HCT116 (cell line): ENCODE measurements around the gene SPAG6.

Experiments used
- ELF1 ChIP-seq: IDR thresholded peaks from 2 replicates; pipeline ENCODE4 v1.6.1; 2012; ENCODE audit warnings: low read depth, borderline replicate concordance
- EZH2 ChIP-seq: fragments of 200-600 bp; sonication (generic); IDR thresholded peaks from 2 replicates; pipeline ENCODE4 v1.6.1; 2017; ENCODE audit warnings: antibody characterized with exemption, mixed run types
- EZH2phosphoT487 ChIP-seq: fragments of 200-600 bp; IDR thresholded peaks from 2 replicates; pipeline ENCODE4 v1.6.1; 2018; ENCODE audit warnings: antibody characterized with exemption, borderline replicate concordance
- JUND ChIP-seq: IDR thresholded peaks from 2 replicates; pipeline ENCODE4 v1.6.1; 2012
- POLR2A ChIP-seq: IDR thresholded peaks from 2 replicates; pipeline ENCODE4 v1.7.0; 2011; ENCODE audit warnings: borderline replicate concordance; ENCODE audit not compliant: insufficient read depth, insufficient read length; ENCODE audit errors: extremely low read depth
- TCF7L2 ChIP-seq: IDR thresholded peaks from 2 replicates; pipeline ENCODE4 v1.7.0; 2011; ENCODE audit warnings: borderline replicate concordance, inconsistent platforms; ENCODE audit not compliant: insufficient read depth, insufficient read length; ENCODE audit errors: extremely low read depth
- ZFX ChIP-seq: fragments of 450-650 bp; IDR thresholded peaks from 2 replicates; pipeline ENCODE4 v1.6.1; 2017
- ZNF274 ChIP-seq: fragments of 200-500 bp; sonication (Bioruptor generic); IDR thresholded peaks from 2 replicates; pipeline ENCODE4 v1.6.1; 2014; ENCODE audit warnings: mild to moderate bottlenecking, low read depth, low read length, inconsistent platforms
- TF ChIP-seq, protein P1 (sequence below): IDR thresholded peaks from 2 replicates; pipeline ENCODE4 v1.6.1; 2012; ENCODE audit warnings: low read depth
- TF ChIP-seq, protein P2 (sequence below), 3 experiments: fragments of 200-600 bp in 1 of 3; sonication (generic) in 1 of 3; IDR thresholded peaks in 2 of 3; conservative IDR thresholded peaks in 1 of 3; 2 replicates each; pipeline ENCODE4 v1.5.1; 2012 to 2017; ENCODE audit warnings: low read depth in 2 of 3, low read length in 2 of 3, antibody characterized with exemption in 1 of 3, borderline replicate concordance in 1 of 3, control low read depth in 1 of 3, mild to moderate bottlenecking in 1 of 3, mixed read lengths in 1 of 3, mixed run types in 1 of 3, moderate library complexity in 1 of 3; ENCODE audit not compliant: insufficient read depth in 1 of 3

DNA sequence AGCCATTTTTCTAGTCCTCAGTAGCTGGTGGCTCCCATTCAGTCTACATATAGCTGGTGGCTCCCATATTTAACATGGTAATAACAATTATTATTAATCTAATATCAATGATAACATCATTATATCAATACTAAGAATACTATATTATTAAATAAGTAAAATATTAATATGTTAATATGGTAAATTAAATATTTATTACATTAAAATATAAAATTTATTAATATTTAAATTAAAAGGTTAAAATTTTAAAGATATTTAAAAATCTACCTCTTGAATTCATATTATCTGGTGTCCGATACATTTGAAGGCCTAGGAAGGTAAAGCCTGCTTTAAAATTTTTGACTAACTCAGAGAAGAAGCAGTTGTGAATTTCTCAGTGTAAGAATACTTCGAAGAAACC is 69.8 kb downstream of the SPAG6 start:
- TF ChIP-seq, protein P1, sequence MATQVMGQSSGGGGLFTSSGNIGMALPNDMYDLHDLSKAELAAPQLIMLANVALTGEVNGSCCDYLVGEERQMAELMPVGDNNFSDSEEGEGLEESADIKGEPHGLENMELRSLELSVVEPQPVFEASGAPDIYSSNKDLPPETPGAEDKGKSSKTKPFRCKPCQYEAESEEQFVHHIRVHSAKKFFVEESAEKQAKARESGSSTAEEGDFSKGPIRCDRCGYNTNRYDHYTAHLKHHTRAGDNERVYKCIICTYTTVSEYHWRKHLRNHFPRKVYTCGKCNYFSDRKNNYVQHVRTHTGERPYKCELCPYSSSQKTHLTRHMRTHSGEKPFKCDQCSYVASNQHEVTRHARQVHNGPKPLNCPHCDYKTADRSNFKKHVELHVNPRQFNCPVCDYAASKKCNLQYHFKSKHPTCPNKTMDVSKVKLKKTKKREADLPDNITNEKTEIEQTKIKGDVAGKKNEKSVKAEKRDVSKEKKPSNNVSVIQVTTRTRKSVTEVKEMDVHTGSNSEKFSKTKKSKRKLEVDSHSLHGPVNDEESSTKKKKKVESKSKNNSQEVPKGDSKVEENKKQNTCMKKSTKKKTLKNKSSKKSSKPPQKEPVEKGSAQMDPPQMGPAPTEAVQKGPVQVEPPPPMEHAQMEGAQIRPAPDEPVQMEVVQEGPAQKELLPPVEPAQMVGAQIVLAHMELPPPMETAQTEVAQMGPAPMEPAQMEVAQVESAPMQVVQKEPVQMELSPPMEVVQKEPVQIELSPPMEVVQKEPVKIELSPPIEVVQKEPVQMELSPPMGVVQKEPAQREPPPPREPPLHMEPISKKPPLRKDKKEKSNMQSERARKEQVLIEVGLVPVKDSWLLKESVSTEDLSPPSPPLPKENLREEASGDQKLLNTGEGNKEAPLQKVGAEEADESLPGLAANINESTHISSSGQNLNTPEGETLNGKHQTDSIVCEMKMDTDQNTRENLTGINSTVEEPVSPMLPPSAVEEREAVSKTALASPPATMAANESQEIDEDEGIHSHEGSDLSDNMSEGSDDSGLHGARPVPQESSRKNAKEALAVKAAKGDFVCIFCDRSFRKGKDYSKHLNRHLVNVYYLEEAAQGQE, result no peak
- TF ChIP-seq, protein P2, sequence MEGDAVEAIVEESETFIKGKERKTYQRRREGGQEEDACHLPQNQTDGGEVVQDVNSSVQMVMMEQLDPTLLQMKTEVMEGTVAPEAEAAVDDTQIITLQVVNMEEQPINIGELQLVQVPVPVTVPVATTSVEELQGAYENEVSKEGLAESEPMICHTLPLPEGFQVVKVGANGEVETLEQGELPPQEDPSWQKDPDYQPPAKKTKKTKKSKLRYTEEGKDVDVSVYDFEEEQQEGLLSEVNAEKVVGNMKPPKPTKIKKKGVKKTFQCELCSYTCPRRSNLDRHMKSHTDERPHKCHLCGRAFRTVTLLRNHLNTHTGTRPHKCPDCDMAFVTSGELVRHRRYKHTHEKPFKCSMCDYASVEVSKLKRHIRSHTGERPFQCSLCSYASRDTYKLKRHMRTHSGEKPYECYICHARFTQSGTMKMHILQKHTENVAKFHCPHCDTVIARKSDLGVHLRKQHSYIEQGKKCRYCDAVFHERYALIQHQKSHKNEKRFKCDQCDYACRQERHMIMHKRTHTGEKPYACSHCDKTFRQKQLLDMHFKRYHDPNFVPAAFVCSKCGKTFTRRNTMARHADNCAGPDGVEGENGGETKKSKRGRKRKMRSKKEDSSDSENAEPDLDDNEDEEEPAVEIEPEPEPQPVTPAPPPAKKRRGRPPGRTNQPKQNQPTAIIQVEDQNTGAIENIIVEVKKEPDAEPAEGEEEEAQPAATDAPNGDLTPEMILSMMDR (IDR thresholded peaks at IDR 0.05 in 2 of 3, conservative IDR thresholded peaks at IDR 0.05 in 1 of 3; ENCODE audit: borderline replicate concordance in 1 of 3, insufficient read depth in 1 of 3, low read depth in 2 of 3, low read length in 2 of 3), result no peak
- TF ChIP-seq EZH2 (no peak), ZNF274 (no peak), POLR2A (no peak), ZFX (no peak), JUND (no peak), TCF7L2 (no peak), ELF1 (no peak), EZH2phosphoT487 (no peak)
